Kidney capillary endothelial cell (primary cell): ENCODE data around the gene EME2.
A peak's percentile ranks its signal among the peaks of the same experiment; 100 is the strongest.
"Not testable (repeated sequence)": the region's sequence is repeated elsewhere in the genome, so short reads cannot be mapped to it uniquely, and the experiment has no call there.

Experiments
- DNase-seq: peaks from one replicate; pipeline ENCODE4 v3.0.0-alpha.2; 2018; ENCODE audit warnings: low spot score

Gene EME2

GRCh38 chr16:1772362-1772907 lies at the start of gene EME2:
TSS of gene EME2 (plus strand) at chr16:1772810. CDS start at chr16:1773228, 418 bp downstream.
- no peak for DNase-seq

GRCh38 chr16:1723450-1724147 lies 49.0 kb upstream of the EME2 start:
- peak; percentile 45 for DNase-seq

GRCh38 chr16:1724491-1724890 lies 48.1 kb upstream of the EME2 start:
- DNase-seq: no peak

- DNase-seq: no peak
Observed at GRCh38 chr16:1726661-1727502, 45.7 kb upstream of the EME2 start.

GRCh38 chr16:1727651-1728624 lies 44.7 kb upstream of the EME2 start:
- no peak for DNase-seq

- DNase-seq: no peak
Observed at GRCh38 chr16:1729026-1729425, 43.6 kb upstream of the EME2 start.

- DNase-seq: no peak
Observed at GRCh38 chr16:1729445-1729844, 43.2 kb upstream of the EME2 start.

- no peak for DNase-seq
Observed at GRCh38 chr16:1731073-1731472, 41.5 kb upstream of the EME2 start.

GRCh38 chr16:1731603-1732002 lies 41.0 kb upstream of the EME2 start:
- no peak for DNase-seq

- DNase-seq: no peak
Observed at GRCh38 chr16:1732071-1732470, 40.5 kb upstream of the EME2 start.

- not testable (repeated sequence) for DNase-seq
Observed at GRCh38 chr16:1732551-1732987, 40.0 kb upstream of the EME2 start.

- DNase-seq: no peak
Observed at GRCh38 chr16:1734123-1734522, 38.5 kb upstream of the EME2 start.

- no peak for DNase-seq
Observed at GRCh38 chr16:1734816-1735215, 37.8 kb upstream of the EME2 start.

GRCh38 chr16:1740234-1740633 lies 32.4 kb upstream of the EME2 start:
- no peak for DNase-seq

- DNase-seq: no peak
Observed at GRCh38 chr16:1740781-1741490, 31.7 kb upstream of the EME2 start.

- DNase-seq: no peak
Observed at GRCh38 chr16:1741553-1742165, 31.0 kb upstream of the EME2 start.

GRCh38 chr16:1743376-1744337 lies 29.0 kb upstream of the EME2 start:
- no peak for DNase-seq

- DNase-seq: no peak
Observed at GRCh38 chr16:1744338-1744840, 28.2 kb upstream of the EME2 start.

GRCh38 chr16:1745181-1745899 lies 27.3 kb upstream of the EME2 start:
- DNase-seq: no peak
